GM12872 (cell line): ENCODE data around the gene CDCP2.

Experiments used
- TF ChIP-seq, protein P1 (sequence below): IDR thresholded peaks from 3 replicates; pipeline ENCODE4 v1.5.1; 2011; ENCODE audit warnings: low read depth, mild to moderate bottlenecking, low read length, moderate library complexity; ENCODE audit not compliant: insufficient read depth

Gene CDCP2

DNA sequence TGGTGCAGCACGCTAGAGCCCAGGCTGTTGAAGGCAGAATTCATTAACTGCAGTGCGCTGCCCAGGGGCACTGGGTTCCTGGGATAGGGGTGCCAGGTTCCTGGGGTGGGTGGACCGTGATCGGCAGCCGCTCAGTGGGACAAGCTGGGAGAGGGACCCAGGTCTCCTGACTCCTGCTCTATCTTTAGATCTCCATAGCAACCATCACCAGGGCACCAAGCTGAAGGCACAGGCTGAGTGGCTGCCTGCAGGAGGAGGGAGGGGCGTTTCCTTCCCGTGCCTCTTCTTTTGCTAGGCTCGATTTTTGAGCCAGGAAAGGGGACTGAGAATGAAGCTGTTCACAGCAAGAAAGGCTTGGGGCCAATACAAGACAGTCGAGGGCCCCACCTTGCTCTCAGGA lies 20.9 kb upstream of the CDCP2 start:
- TF ChIP-seq, protein P1, sequence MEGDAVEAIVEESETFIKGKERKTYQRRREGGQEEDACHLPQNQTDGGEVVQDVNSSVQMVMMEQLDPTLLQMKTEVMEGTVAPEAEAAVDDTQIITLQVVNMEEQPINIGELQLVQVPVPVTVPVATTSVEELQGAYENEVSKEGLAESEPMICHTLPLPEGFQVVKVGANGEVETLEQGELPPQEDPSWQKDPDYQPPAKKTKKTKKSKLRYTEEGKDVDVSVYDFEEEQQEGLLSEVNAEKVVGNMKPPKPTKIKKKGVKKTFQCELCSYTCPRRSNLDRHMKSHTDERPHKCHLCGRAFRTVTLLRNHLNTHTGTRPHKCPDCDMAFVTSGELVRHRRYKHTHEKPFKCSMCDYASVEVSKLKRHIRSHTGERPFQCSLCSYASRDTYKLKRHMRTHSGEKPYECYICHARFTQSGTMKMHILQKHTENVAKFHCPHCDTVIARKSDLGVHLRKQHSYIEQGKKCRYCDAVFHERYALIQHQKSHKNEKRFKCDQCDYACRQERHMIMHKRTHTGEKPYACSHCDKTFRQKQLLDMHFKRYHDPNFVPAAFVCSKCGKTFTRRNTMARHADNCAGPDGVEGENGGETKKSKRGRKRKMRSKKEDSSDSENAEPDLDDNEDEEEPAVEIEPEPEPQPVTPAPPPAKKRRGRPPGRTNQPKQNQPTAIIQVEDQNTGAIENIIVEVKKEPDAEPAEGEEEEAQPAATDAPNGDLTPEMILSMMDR, result no peak

DNA sequence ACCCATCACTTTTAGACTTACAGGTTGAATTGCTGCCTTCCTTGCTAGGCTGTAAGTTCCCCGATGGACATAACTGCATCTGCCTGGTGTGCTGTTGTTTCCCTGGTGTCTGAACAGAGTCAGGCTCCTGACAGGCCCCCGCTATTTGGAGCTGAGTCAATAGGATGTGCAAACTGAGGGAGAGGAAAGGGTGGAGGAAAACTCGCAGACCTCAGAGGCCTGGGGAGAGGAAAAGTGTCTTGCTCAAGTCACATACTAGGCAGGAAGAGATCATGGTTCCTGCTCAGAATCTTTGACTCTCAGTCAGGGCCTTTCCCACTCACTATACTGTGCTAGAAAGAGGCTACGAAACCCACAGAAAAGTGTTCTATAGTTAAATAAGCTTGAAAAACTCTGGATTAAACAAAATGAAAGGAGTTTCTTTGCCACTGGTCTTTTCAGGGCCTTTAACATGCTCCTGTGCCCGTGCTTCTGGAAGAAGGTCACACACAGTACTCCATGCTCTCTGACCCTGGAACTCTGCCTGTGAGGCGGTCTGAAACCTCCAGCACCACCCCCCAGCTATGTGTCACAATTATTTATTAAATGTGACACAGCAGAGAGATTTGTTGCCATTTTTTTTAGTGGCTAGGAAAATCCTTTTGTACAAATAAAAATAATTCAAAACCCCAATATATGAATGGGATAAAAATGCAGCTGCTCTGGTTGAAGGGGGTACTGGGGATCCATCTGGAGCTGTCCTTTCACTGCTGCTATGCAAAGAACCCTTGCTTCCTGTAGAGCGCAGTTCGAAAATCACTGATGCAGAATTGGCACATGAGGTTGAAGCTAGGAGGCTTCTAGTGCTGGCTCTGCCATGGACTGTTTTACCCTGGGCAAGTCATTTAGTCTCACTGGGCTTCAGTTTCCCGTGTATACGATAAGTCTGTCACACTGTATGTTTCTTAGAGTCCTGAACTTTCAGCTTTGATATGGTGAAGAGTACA lies 20.1 kb upstream of the CDCP2 start:
- TF ChIP-seq, protein P1, result no peak

DNA sequence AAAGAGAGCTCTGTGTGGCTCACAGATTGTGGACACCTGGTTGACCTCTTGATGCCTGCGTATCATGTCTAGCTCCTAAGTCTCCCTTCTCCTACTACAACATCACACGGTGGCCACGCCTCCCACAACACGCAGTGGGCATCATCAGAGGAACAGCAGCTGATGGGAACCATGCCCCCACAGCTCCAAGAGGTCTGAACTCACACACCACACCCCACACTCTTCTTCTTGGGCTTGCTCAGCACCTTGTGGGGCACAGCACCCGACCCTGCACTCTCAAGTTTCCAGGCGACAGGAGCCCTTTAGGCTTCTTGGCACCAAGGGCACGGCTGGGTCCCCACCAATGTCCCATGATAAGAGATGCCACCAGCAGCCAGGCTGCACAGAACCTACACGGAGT lies 18.8 kb upstream of the CDCP2 start:
- TF ChIP-seq, protein P1, result no peak

DNA sequence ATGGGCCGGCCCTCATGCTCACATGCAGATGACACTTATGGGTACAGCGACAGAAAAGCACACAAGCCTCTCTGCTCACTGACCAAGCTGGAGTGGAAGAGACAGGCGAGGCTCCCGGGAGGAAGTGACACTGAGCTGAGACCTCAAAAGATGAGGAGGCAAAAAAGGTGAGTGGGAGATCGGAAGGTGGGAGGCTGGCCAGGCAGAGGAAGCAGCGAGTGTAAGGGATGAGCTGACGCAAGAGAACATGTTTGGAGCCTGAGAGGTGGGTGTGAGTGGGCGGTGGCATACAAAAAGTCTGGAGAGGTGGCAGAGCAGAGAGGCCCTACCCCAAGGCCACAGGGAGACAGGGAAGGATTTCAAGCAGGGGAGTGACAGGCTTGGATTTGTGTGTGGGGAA lies 18.2 kb upstream of the CDCP2 start:
- TF ChIP-seq, protein P1, result no peak

DNA sequence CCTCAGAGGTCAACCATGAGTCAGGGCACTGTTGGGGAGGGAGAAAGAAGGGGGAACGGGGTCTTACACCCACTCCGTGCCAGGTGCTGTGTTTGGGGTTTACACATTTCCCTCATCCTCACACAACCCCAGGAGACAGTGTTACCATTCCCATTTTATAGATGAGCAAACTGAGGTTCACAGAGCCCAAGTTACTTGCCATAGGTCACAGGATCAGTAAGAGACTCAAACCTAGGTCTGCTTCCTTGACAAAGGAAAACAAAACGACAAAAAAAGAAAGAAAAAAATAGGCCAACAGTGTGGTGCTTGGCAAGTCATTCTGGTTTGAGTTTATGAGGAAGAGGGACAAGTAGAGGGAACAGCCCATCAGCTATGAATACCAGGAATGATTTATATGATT lies 16.3 kb upstream of the CDCP2 start:
- TF ChIP-seq, protein P1, result no peak

DNA sequence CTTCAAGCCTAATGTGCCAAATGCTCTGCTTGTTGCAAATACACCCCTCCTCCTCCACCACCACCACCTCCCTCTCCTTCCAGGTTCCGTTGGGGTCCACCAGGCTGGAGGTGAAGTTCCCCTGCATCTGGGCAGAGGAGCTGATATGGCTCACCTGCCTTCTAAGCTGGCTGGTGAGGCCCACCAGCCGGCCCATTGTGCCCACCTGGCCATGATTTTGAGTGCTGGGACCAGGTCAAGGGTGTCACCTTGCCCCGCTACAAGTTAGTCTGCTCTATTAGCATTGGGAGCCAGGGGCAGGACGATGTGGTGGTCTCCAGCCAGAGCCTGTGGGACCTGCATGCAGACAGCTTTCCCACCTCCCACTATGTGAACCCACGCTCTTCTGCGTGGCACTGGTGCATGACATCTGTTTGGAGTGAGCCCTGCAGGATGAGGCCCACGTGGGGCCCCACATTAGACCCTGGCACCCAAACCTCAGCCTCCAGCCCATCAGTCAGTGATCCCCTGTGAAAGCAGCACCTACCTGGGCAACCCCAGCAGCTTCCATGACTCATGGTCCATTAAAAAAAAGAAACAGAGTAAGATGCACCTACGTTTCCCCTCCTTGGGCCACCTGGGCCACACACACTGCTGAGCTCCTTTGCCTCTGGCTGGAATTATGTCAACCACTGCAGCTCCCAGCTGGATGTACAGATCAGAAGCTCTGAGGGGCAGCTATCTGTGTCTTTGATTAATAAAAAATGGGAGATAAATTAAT lies 15.6 kb upstream of the CDCP2 start:
- TF ChIP-seq, protein P1, result no peak

DNA sequence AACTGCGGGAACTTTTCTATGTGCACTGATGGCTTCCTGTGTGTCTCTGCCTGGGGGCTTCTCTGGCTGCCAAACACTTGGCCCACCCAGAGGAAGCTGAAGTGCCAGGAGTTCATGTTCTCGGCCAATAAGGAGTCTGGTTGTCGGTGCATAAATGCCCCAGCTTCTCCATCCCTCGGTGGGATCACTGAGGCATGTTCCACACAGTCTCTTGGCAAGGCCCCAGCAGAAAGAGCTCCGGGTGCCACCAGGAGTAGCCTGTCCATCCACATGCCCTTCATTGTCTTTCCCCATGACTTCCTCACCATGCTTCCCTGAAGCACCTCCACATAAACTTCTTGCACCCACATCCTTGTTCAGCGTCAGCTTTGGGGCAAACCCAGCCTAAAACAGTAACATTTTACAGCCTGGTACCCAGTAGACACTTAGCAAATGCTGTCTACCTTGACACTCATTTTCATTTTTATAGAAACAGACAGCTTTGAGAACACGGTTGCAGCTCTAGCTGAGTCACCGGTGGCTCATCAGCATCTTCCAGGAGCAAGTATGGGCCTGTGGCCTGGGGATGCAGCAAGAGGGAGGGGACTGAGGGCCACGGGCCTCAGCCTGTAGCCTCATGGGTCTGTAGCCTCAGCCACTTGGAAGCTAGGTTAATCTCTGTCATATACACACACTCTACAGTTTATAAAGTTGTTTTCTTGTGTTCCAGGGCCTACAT lies 14.8 kb upstream of the CDCP2 start:
- TF ChIP-seq, protein P1, result no peak
